K562 (cell line): Measurements from ENCODE around the gene SLCO1B1. TPM values are rescaled to one million over a fixed set of nuclear protein-coding genes. Genes with fewer than 3 reads are reported as not detected.

Source experiments
- ATAC-seq: fragments of 200-7000 bp; cut with Tn5 transposase; 3 replicates; pipeline ENCODE4 v1.9.1; 2020; ENCODE audit warnings: moderate library complexity
- BruUV-seq: library from RNA; stranded (reverse); fragments of 400-500 nt; replicated peaks from 2 replicates; lab custom pipeline; 2021; lab: Mats Ljungman, UMichigan
- CTCF ChIA-PET: fragments of 300-600 bp; formaldehyde crosslinking; extraction: SDS; loops from one replicate; lab custom pipeline; 2021; ENCODE audit warnings: low intra/inter-chr PET ratio; lab: Yijun Ruan, JAX
- POLR2A ChIA-PET: fragments of 300-600, 350-650 bp; sonication (Branson Sonifier 250); formaldehyde crosslinking; extraction: SDS; loops from one replicate; lab custom pipeline; 2021; ENCODE audit warnings: antibody characterized with exemption, inconsistent platforms; lab: Yijun Ruan, JAX
- DNase-seq, 4 experiments: peaks; one replicate each; pipeline versions ENCODE4 v3.0.0 to v3.0.0-alpha.2; 2011 to 2018; ENCODE audit warnings: low spot score in 3 of 4, mixed read lengths in 3 of 4; ENCODE audit errors: extremely low read depth in 1 of 4
- FAIRE-seq: peaks from 2 replicates; lab custom pipeline; 2011; peaks lifted over from hg19 to GRCh38; lab: Jason Lieb, UNC
- H2AFZ ChIP-seq: 2 replicates; pipeline ENCODE4 v1.6.0; 2011; ENCODE audit warnings: low read depth, low read length, control low read depth, inconsistent platforms
- H3K27ac ChIP-seq: fragments of 200-600 bp; 3 replicates; pipeline ENCODE4 v1.8.0; 2011; ENCODE audit warnings: low read depth, mild to moderate bottlenecking, control low read depth, inconsistent platforms, low read length, moderate library complexity, mixed read lengths; ENCODE audit errors: extremely low read depth
- H3K27me3 ChIP-seq, 2 experiments: fragments of 300-600 bp in 1 of 2; 2 replicates in 1 of 2; 3 replicates in 1 of 2; pipeline versions ENCODE4 v1.6.0 to v1.8.0; 2011; ENCODE audit warnings: inconsistent platforms in 2 of 2, low read length in 2 of 2, mild to moderate bottlenecking in 1 of 2, mixed read lengths in 1 of 2, moderate library complexity in 1 of 2; ENCODE audit not compliant: control insufficient read depth in 2 of 2, insufficient read depth in 2 of 2
- H3K36me3 ChIP-seq: fragments of 300-600 bp; 3 replicates; pipeline ENCODE4 v1.8.0; 2011; ENCODE audit warnings: mild to moderate bottlenecking, low read length, inconsistent platforms; ENCODE audit not compliant: control insufficient read depth, insufficient read depth
- H3K4me1 ChIP-seq, 2 experiments: fragments of 200-600 bp in 1 of 2; replicated peaks in 1 of 2; 2 replicates in 1 of 2; 3 replicates in 1 of 2; pipeline versions ENCODE4 v1.5.1 to v1.8.0; 2011; ENCODE audit warnings: inconsistent platforms in 2 of 2, low read length in 2 of 2, mild to moderate bottlenecking in 1 of 2, mixed read lengths in 1 of 2, moderate library complexity in 1 of 2; ENCODE audit not compliant: control insufficient read depth in 2 of 2, insufficient read depth in 2 of 2
- H3K4me2 ChIP-seq: 2 replicates; pipeline ENCODE4 v1.6.1; 2011; ENCODE audit warnings: low read length, control low read depth, inconsistent platforms, mixed read lengths; ENCODE audit not compliant: insufficient read depth
- H3K4me3 ChIP-seq: fragments of 200-600 bp; sonication (generic), shearing (Covaris generic); 2 replicates; pipeline ENCODE4 v1.5.1; 2016; ENCODE audit warnings: control low read depth, inconsistent platforms
- H3K79me2 ChIP-seq: fragments of 200-600 bp; 3 replicates; pipeline ENCODE4 v1.8.0; 2011; ENCODE audit warnings: low read length, inconsistent platforms; ENCODE audit not compliant: control insufficient read depth, insufficient read depth
- H3K9ac ChIP-seq, 2 experiments: 2 replicates each; pipeline versions ENCODE4 v1.6.0 to v1.6.1; 2011; ENCODE audit warnings: low read depth in 2 of 2, low read length in 2 of 2, control low read depth in 1 of 2, inconsistent platforms in 1 of 2, mild to moderate bottlenecking in 1 of 2, mixed read lengths in 1 of 2; ENCODE audit not compliant: insufficient read depth in 1 of 2
- H3K9me1 ChIP-seq: one replicate; pipeline ENCODE4 v1.6.0; 2011; ENCODE audit warnings: inconsistent platforms, mild to moderate bottlenecking, low read length, moderate library complexity; ENCODE audit not compliant: control insufficient read depth, insufficient read depth
- H3K9me3 ChIP-seq: replicated peaks from 2 replicates; pipeline ENCODE4 v1.5.1; 2011; ENCODE audit warnings: low read depth, low read length, inconsistent platforms; ENCODE audit not compliant: control insufficient read depth, insufficient read depth
- H4K20me1 ChIP-seq: replicated peaks from 2 replicates; pipeline ENCODE4 v1.6.1; 2011; ENCODE audit warnings: low read length, inconsistent platforms, mixed read lengths; ENCODE audit not compliant: control insufficient read depth, insufficient read depth
- DPF2 ChIP-seq: fragments of 450-650 bp; IDR thresholded peaks from 2 replicates; pipeline ENCODE4 v1.6.1; 2016
- E2F3 ChIP-seq: fragments of 250-450 bp; sonication (Bioruptor Pico); IDR thresholded peaks from 2 replicates; pipeline ENCODE4 v1.4.0; 2020; ENCODE audit warnings: mild to moderate bottlenecking
- E4F1 ChIP-seq: fragments of 250-450 bp; sonication (Bioruptor Pico); IDR thresholded peaks from 2 replicates; pipeline ENCODE4 v1.5.0; 2021; ENCODE audit warnings: mild to moderate bottlenecking, borderline replicate concordance
- ELF1 ChIP-seq: fragments of 200-800 bp; sonication (Bioruptor generic); IDR thresholded peaks from 2 replicates; pipeline ENCODE4 v1.6.1; 2016; ENCODE audit warnings: missing genetic modification characterization, missing compliant biosample characterization
- FOXK1 ChIP-seq: sonication (generic); formaldehyde crosslinking; IDR thresholded peaks from 2 replicates; pipeline ENCODE4 v1.8.0; 2022; ENCODE audit warnings: missing genetic modification reagents, mild to moderate bottlenecking, borderline replicate concordance
- NCOA6 ChIP-seq: fragments of 450-650 bp; IDR thresholded peaks from 2 replicates; pipeline ENCODE4 v1.6.1; 2017; ENCODE audit warnings: mild to moderate bottlenecking
- NR3C1 ChIP-seq: sonication (generic); formaldehyde crosslinking; IDR thresholded peaks from 2 replicates; pipeline ENCODE4 v1.8.1; 2022; ENCODE audit warnings: missing genetic modification reagents
- SIX5 ChIP-seq, 2 experiments: IDR thresholded peaks; 2 replicates each; pipeline ENCODE4 v1.6.1; 2011; ENCODE audit warnings: low read length in 2 of 2, borderline replicate concordance in 1 of 2, low read depth in 1 of 2, mild to moderate bottlenecking in 1 of 2, moderate library complexity in 1 of 2; ENCODE audit not compliant: insufficient read depth in 1 of 2
- SMARCA4 ChIP-seq: fragments of 450-650 bp; IDR thresholded peaks from 2 replicates; pipeline ENCODE4 v1.6.1; 2016
- TCFL5 ChIP-seq: fragments of 250-450 bp; sonication (Bioruptor Pico); conservative IDR thresholded peaks from 2 replicates; pipeline ENCODE4 v1.6.1; 2021; ENCODE audit warnings: mild to moderate bottlenecking, moderate library complexity, matching md5 sums
- TFE3 ChIP-seq: fragments of 450-650 bp; formaldehyde crosslinking; IDR thresholded peaks from 2 replicates; pipeline ENCODE4 v1.4.0; 2020; ENCODE audit warnings: mild to moderate bottlenecking, mixed read lengths
- ZBTB26 ChIP-seq: fragments of 450-650 bp; formaldehyde crosslinking; IDR thresholded peaks from 2 replicates; pipeline ENCODE4 v1.4.0; 2022; ENCODE audit warnings: missing genetic modification characterization
- in situ Hi-C: fragments of 300-500 bp; cut with MboI; formaldehyde crosslinking; loops from 4 replicates; pipeline ENCODE4 v1.15.0; 2018; ENCODE audit warnings: inconsistent platforms, mixed read lengths
- intact Hi-C: fragments of 100-400 bp; cut with micrococcal nuclease; formaldehyde crosslinking; loops from 2 replicates; pipeline ENCODE4 v1.14.2; 2022
- polyA plus RNA-seq, 8 experiments: library from polyadenylated mRNA; depleted of rRNA in 4 of 8; stranded (reverse) in 5 of 8; unstranded in 3 of 8; fragments of >200 nt; fragmentation: Nextera tagmentation in 2 of 8; fragmentation: Illumina TruSeq in 1 of 8; extraction: Ambion mirVana in 2 of 8; extraction: Trizol in 1 of 8; gene quantifications; 2 replicates each; pipeline versions ENCODE4 v1.2.1 to v1.2.3, GENCODE V29; 2011 to 2014; ENCODE audit warnings: inconsistent platforms in 1 of 8, missing spikeins in 1 of 8
- total RNA-seq, 7 experiments: library from RNA; depleted of rRNA in 6 of 7; stranded (reverse); fragments of >200 nt in 6 of 7; fragmentation: Illumina TruSeq in 2 of 7; extraction: Trizol in 2 of 7; gene quantifications; 2 replicates each; pipeline versions ENCODE4 v1.2.1 to v1.2.3, GENCODE V29; 2011 to 2021; ENCODE audit warnings: low replicate concordance in 1 of 7
- TF ChIP-seq, protein P1 (sequence below), 2 experiments: fragments of 150-350 bp in 1 of 2; IDR thresholded peaks; 2 replicates each; pipeline ENCODE4 v1.6.1; 2012 to 2016; ENCODE audit warnings: low read depth in 2 of 2, low read length in 2 of 2, mild to moderate bottlenecking in 1 of 2, moderate library complexity in 1 of 2

Gene SLCO1B1
- total and polyA plus RNA-seq, 9 of the 15 experiments (the other 6 are each of a cell fraction or from before 2014, with no cell fraction given), result 0.04 TPM; not detected in 8

GRCh38 chr12:21223930-21224329, 92.9 kb downstream of the SLCO1B1 start:
- DNase-seq (no peak), ATAC-seq (no peak), FAIRE-seq (no peak)
- in situ Hi-C loops (no loop called here), intact Hi-C loops (no loop called here)
- ChIA-PET POLR2A (no interaction called here), CTCF (no interaction called here)
- Histone ChIP-seq H3K79me2 (no peaks in the 10 kb centered on the region), H4K20me1 (no peaks in the 10 kb centered on the region), H3K36me3 (no peaks in the 10 kb centered on the region), H3K4me3 (no peak overlapping the region), H3K9me3 (no peaks in the 10 kb centered on the region), H3K4me2 (no peak overlapping the region), H3K4me1 (no peaks in the 10 kb centered on the region), H3K9ac (no peak overlapping the region), H3K27me3 (no peaks in the 10 kb centered on the region), H3K27ac (no peak overlapping the region), H3K9me1 (no peaks in the 10 kb centered on the region), H2AFZ (no peak overlapping the region)
- no TSS peak for BruUV-seq
- TF ChIP-seq ELF1 (tag), result no peak
- TF ChIP-seq NR3C1 (CRISPR knock-in tag), result no peak
- TF ChIP-seq, protein P1, sequence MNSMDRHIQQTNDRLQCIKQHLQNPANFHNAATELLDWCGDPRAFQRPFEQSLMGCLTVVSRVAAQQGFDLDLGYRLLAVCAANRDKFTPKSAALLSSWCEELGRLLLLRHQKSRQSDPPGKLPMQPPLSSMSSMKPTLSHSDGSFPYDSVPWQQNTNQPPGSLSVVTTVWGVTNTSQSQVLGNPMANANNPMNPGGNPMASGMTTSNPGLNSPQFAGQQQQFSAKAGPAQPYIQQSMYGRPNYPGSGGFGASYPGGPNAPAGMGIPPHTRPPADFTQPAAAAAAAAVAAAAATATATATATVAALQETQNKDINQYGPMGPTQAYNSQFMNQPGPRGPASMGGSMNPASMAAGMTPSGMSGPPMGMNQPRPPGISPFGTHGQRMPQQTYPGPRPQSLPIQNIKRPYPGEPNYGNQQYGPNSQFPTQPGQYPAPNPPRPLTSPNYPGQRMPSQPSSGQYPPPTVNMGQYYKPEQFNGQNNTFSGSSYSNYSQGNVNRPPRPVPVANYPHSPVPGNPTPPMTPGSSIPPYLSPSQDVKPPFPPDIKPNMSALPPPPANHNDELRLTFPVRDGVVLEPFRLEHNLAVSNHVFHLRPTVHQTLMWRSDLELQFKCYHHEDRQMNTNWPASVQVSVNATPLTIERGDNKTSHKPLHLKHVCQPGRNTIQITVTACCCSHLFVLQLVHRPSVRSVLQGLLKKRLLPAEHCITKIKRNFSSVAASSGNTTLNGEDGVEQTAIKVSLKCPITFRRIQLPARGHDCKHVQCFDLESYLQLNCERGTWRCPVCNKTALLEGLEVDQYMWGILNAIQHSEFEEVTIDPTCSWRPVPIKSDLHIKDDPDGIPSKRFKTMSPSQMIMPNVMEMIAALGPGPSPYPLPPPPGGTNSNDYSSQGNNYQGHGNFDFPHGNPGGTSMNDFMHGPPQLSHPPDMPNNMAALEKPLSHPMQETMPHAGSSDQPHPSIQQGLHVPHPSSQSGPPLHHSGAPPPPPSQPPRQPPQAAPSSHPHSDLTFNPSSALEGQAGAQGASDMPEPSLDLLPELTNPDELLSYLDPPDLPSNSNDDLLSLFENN (IDR thresholded peaks at IDR 0.05; ENCODE audit: low read depth in 2 of 2, low read length in 2 of 2), result no peak
- TF ChIP-seq E4F1 (CRISPR knock-in tag), result no peak
- TF ChIP-seq FOXK1 (CRISPR knock-in tag), result no peak
- TF ChIP-seq TFE3 (CRISPR knock-in tag), result no peak
- TF ChIP-seq NCOA6, result no peak
- no peak for TF ChIP-seq ZBTB26 (CRISPR knock-in tag)
- no peak for TF ChIP-seq TCFL5 (CRISPR knock-in tag)
- no peak for TF ChIP-seq SIX5 (IDR thresholded peaks at IDR 0.05; ENCODE audit: borderline replicate concordance in 1 of 2, insufficient read depth in 1 of 2, low read depth in 1 of 2, low read length in 2 of 2)
- no peak for TF ChIP-seq DPF2
- no peak for TF ChIP-seq SMARCA4
- TF ChIP-seq E2F3 (CRISPR knock-in tag), result no peak
